OCI-LY3 (cell line): Measurements from ENCODE around the gene ZSCAN31.

Experiments
- H2AFZ ChIP-seq: fragments of 200-600, 300-600 bp; shearing (Covaris generic); 2 replicates; pipeline ENCODE4 v1.6.0; 2014; ENCODE audit warnings: antibody characterized with exemption, low read depth, low read length
- H3K27ac ChIP-seq: fragments of 200-600, 300-600 bp; sonication (generic); 2 replicates; pipeline ENCODE4 v1.5.1; 2014; ENCODE audit warnings: mild to moderate bottlenecking, low read length, moderate library complexity, mixed read lengths
- H3K27me3 ChIP-seq: fragments of 200-600, 300-600 bp; sonication (generic); 2 replicates; pipeline ENCODE4 v1.6.1; 2014; ENCODE audit warnings: low read depth, low read length, mixed read lengths
- H3K36me3 ChIP-seq: fragments of 200-600, 300-600 bp; sonication (generic); replicated peaks from 2 replicates; pipeline ENCODE3; 2014; ENCODE audit warnings: low read depth, low read length, mixed read lengths
- H3K4me1 ChIP-seq: fragments of 300-600, 200-600 bp; sonication (generic); 2 replicates; pipeline ENCODE4 v1.6.1; 2014; ENCODE audit warnings: low read length, mixed read lengths
- H3K4me2 ChIP-seq: fragments of 200-600, 300-600 bp; sonication (generic); 2 replicates; pipeline ENCODE4 v1.6.1; 2014; ENCODE audit warnings: low read length, mixed read lengths
- H3K4me3 ChIP-seq: fragments of 300-600, 200-600 bp; sonication (generic); 2 replicates; pipeline ENCODE4 v1.5.1; 2014; ENCODE audit warnings: antibody characterized with exemption, mild to moderate bottlenecking, low read length, moderate library complexity
- H3K79me2 ChIP-seq: fragments of 300-600, 200-600 bp; shearing (Covaris generic); 2 replicates; pipeline ENCODE4 v1.6.1; 2014; ENCODE audit warnings: mild to moderate bottlenecking, low read length, mixed read lengths
- H3K9ac ChIP-seq: fragments of 300-600, 200-600 bp; shearing (Covaris generic); 2 replicates; pipeline ENCODE4 v1.6.0; 2014; ENCODE audit warnings: mild to moderate bottlenecking, low read length, moderate library complexity
- H3K9me3 ChIP-seq: fragments of 200-600, 300-600 bp; shearing (Covaris generic); 2 replicates; pipeline ENCODE4 v1.6.1; 2014; ENCODE audit warnings: low read length, mixed read lengths; ENCODE audit not compliant: insufficient read depth
- H4K20me1 ChIP-seq: fragments of 200-600, 300-600 bp; sonication (generic); 2 replicates; pipeline ENCODE4 v1.6.1; 2016; ENCODE audit warnings: low read length, mixed read lengths; ENCODE audit not compliant: insufficient read depth
- EZH2phosphoT487 ChIP-seq: fragments of 200-600 bp; shearing (Covaris generic); IDR thresholded peaks from 2 replicates; pipeline ENCODE4 v1.6.1; 2018; ENCODE audit warnings: antibody characterized with exemption, mixed run types, low read depth
- TF ChIP-seq, protein P1 (sequence below): fragments of 200-600, 300-600 bp; sonication (generic); IDR thresholded peaks from 2 replicates; pipeline ENCODE4 v1.5.1; 2014; ENCODE audit warnings: antibody characterized with exemption, low read length, low read depth

ZSCAN31 gene

DNA sequence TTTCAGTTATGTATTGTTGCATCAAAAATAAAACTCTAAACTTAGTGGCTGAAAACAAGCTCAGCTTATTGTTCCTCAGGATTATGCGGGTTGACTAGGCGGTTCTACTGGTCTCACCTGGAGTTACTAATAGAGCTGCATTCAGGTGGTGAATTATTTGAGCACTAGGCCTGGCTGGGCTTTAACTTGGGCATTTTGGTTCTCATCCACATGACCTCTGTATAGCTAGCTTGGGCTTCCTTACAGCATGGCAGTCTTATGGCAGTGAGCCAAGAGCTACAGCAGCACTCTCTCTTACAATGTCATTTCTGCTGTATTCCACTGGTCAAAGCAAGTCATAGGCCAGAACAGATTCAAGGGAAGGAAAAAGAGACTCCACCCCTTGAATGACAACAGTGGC is 53.0 kb downstream of the ZSCAN31 start:
- Histone ChIP-seq H3K4me1 (peaks cover 11% of the 10 kb centered on the region; the same call in 1 of the 2 replicates), H3K27ac (no peak overlapping the region), H3K36me3 (no peaks in the 10 kb centered on the region), H2AFZ (no peak overlapping the region), H3K4me3 (no peak overlapping the region), H4K20me1 (no peaks in the 10 kb centered on the region), H3K9ac (no peak overlapping the region), H3K27me3 (no peaks in the 10 kb centered on the region), H3K9me3 (no peaks in the 10 kb centered on the region), H3K79me2 (peaks cover 5% of the 10 kb centered on the region; the same call in 1 of the 2 replicates), H3K4me2 (no peak overlapping the region)
- TF ChIP-seq EZH2phosphoT487, result no peak
- TF ChIP-seq, protein P1, sequence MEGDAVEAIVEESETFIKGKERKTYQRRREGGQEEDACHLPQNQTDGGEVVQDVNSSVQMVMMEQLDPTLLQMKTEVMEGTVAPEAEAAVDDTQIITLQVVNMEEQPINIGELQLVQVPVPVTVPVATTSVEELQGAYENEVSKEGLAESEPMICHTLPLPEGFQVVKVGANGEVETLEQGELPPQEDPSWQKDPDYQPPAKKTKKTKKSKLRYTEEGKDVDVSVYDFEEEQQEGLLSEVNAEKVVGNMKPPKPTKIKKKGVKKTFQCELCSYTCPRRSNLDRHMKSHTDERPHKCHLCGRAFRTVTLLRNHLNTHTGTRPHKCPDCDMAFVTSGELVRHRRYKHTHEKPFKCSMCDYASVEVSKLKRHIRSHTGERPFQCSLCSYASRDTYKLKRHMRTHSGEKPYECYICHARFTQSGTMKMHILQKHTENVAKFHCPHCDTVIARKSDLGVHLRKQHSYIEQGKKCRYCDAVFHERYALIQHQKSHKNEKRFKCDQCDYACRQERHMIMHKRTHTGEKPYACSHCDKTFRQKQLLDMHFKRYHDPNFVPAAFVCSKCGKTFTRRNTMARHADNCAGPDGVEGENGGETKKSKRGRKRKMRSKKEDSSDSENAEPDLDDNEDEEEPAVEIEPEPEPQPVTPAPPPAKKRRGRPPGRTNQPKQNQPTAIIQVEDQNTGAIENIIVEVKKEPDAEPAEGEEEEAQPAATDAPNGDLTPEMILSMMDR, result no peak

GRCh38 chr6:28281288-28282064 is 54.5 kb downstream of the ZSCAN31 start, which contains the start of gene PGBD1:
Gene PGBD1 (plus strand): TSS chr6:28281572. CDS start chr6:28283814, 2,242 bp downstream.
- TF ChIP-seq, protein P1, result no peak
- no peak for TF ChIP-seq EZH2phosphoT487
- H3K36me3 ChIP-seq, result peaks cover 6% of the 10 kb centered on the region
- H3K79me2 ChIP-seq, result peaks cover 5% of the 10 kb centered on the region; the same call in 1 of the 2 replicates
- H3K9me3 ChIP-seq, result no peaks in the 10 kb centered on the region
- peaks cover 11% of the 10 kb centered on the region; the same call in 1 of the 2 replicates for H3K4me1 ChIP-seq
- peak within 1 kb of the TSS; percentile 89 for H3K4me3 ChIP-seq
- H3K27ac ChIP-seq, result no peak within 1 kb of the TSS
- peak within 1 kb of the TSS; percentile 90 for H2AFZ ChIP-seq
- H3K9ac ChIP-seq, result peak within 1 kb of the TSS; percentile 73
- H4K20me1 ChIP-seq, result no peaks in the 10 kb centered on the region
- no peaks in the 10 kb centered on the region for H3K27me3 ChIP-seq
- H3K4me2 ChIP-seq, result peak within 1 kb of the TSS; percentile 74

- peak overlapping the region; percentile 42 for H2AFZ ChIP-seq
- H3K4me1 ChIP-seq, result peaks cover 11% of the 10 kb centered on the region; the same call in 1 of the 2 replicates
- no peaks in the 10 kb centered on the region for H3K9me3 ChIP-seq
- no peaks in the 10 kb centered on the region for H4K20me1 ChIP-seq
- peaks cover 11% of the 10 kb centered on the region for H3K36me3 ChIP-seq
- H3K27ac ChIP-seq, result no peak overlapping the region
- TF ChIP-seq, protein P1, result no peak
- TF ChIP-seq EZH2phosphoT487, result no peak
- H3K9ac ChIP-seq, result peak overlapping the region; percentile 73
- H3K4me2 ChIP-seq, result peak overlapping the region; percentile 74
- peak overlapping the region; percentile 89 for H3K4me3 ChIP-seq
- no peaks in the 10 kb centered on the region for H3K27me3 ChIP-seq
- H3K79me2 ChIP-seq, result peaks cover 5% of the 10 kb centered on the region; the same call in 1 of the 2 replicates
Measured at GRCh38 chr6:28280595-28281287, 55.2 kb downstream of the ZSCAN31 start.

DNA sequence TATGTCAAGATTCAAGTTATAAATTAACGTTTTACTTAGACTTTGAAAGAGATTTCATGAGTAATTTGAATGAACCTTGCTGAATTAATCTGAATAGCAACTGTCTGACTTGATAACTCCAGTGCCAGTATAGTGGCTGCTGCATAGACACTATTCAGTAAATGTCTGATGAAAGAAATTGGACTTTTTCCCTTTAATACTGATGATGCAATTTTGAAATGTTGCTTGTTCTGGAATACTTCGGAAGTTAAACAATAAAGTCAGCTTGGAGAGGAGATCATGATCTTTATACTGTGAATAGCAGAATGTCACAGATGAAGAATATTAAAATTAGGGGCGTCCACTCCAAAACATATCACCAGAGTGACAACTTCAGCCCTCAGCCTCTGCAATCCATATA is 58.2 kb downstream of the ZSCAN31 start:
- Histone ChIP-seq H3K9me3 (no peaks in the 10 kb centered on the region), H3K4me2 (no peak overlapping the region), H4K20me1 (no peaks in the 10 kb centered on the region), H3K27ac (no peak overlapping the region), H3K36me3 (peaks cover 11% of the 10 kb centered on the region), H3K27me3 (no peaks in the 10 kb centered on the region), H3K4me1 (peaks cover 14% of the 10 kb centered on the region; the same call in 1 of the 2 replicates), H3K9ac (no peak overlapping the region), H2AFZ (no peak overlapping the region), H3K79me2 (peaks cover 5% of the 10 kb centered on the region; the same call in 1 of the 2 replicates), H3K4me3 (no peak overlapping the region)
- TF ChIP-seq EZH2phosphoT487, result no peak
